Measurements from ENCODE around the gene DCTPP1. TPM values are rescaled to one million over a fixed set of nuclear protein-coding genes. Genes with fewer than 3 reads are reported as not detected.

Gene DCTPP1
- total and polyA plus RNA-seq, 2 donors from 2014 or later: 39.1 to 64.7 TPM

DNA sequence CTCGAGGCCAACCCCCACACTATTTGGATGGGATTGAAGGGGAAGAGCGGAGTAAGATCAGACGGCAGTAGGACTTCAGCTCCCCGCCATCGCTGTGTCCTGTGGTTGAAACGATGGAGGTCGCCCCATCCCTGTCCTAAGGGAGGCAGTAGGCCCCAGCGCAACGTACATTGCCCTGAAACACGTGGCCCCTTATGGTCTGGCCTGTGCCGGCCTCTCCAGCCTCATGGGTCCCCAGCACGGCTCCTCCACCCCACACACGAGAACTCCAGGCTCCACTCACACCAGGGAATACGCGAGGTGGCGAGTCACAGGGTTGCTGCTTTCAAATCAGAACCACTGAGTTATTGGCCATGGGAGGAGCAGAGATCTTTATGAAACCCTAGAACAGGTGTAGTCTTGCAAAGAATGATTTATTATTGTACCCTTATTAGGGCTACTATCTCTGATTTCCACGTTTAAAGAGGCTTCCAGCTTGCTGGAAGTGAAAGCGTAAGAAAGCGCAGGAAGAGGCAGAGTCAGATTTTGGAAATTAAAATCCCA lies 669 bp upstream of the DCTPP1 start:
- intact Hi-C loops (cut with DNase I): no loop called here
- no peaks in the 10 kb centered on the region for H3K9me3 ChIP-seq (ENCODE audit: control insufficient read depth in 2 of 3, insufficient read depth in 1 of 3, low read length in 3 of 3)
- peaks cover 0 to 15% (median 12%) of the 10 kb centered on the region in 3 donors for H3K4me1 ChIP-seq (ENCODE audit: control insufficient read depth in 2 of 3, insufficient read depth in 2 of 3, low read depth in 1 of 3, low read length in 3 of 3)
- FAIRE-seq: no peak
- peaks cover 0 to 3% (median 0%) of the 10 kb centered on the region in 3 donors for H3K36me3 ChIP-seq (ENCODE audit: control insufficient read depth in 2 of 3, insufficient read depth in 3 of 3, low read length in 3 of 3)
- TF ChIP-seq CTCF (IDR thresholded peaks at IDR 0.05; ENCODE audit: borderline replicate concordance, extremely low read depth, insufficient read depth): no peak
- peak overlapping the region; percentile 51 to 68 for H3K27ac ChIP-seq (ENCODE audit: low read depth in 2 of 2, low read length in 2 of 2)
- H3K27me3 ChIP-seq (ENCODE audit: control insufficient read depth, insufficient read depth, low read length): no peaks in the 10 kb centered on the region
- peak overlapping the region in 2 of 3 donors; percentile 24 to 49 for H3K9ac ChIP-seq (ENCODE audit: low read length in 3 of 3)
- peak in 1 of 5 donors; percentile 82 for DNase-seq
- H3K4me3 ChIP-seq (ENCODE audit: low read length in 3 of 3): peak overlapping the region; percentile 49 to 74 (median 56)

DNA sequence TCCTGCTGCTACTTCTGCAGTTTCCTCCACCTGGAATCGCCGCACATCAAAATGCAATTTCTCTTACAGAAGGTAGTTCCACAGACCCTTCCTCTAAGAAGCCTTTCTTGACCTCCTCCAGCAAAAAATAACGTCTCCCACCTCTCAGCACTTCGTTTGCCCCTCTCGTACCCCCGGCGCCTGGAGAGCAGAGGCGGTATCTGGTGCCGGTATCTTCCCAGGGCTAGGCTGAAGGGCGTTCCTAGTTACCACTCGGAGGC lies 482 bp downstream of the DCTPP1 start:
- intact Hi-C loops (cut with DNase I): no loop called here
- DNase-seq: no peak

DNA sequence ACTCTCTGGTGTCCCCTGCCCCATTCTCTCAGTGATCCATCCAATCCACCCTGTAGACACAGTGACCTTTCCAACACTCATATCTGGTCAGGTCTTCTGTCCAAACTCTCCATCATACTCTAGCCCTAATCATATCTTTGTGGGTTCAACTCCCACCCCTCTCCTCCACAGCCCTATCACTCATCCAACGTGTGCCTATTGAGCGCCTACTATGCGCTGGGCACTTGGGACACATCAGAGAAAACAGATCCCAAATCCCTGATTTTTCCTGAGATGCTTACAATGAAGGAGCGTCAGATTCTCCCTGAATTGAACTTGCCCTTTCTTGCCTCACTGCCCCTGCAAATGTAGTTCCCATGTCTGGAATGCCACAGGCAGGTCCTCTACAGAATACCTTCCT lies 1.8 kb downstream of the DCTPP1 start:
- H3K27ac ChIP-seq (ENCODE audit: low read depth in 2 of 2, low read length in 2 of 2): no peak overlapping the region
- intact Hi-C loops (cut with DNase I): no loop called here
- H3K4me3 ChIP-seq (ENCODE audit: low read length in 3 of 3): no peak overlapping the region
- no peaks in the 10 kb centered on the region for H3K9me3 ChIP-seq (ENCODE audit: control insufficient read depth in 2 of 3, insufficient read depth in 1 of 3, low read length in 3 of 3)
- peaks cover 0 to 7% (median 6%) of the 10 kb centered on the region in 3 donors for H3K36me3 ChIP-seq (ENCODE audit: control insufficient read depth in 2 of 3, insufficient read depth in 3 of 3, low read length in 3 of 3)
- DNase-seq (no peak), FAIRE-seq (no peak)
- H3K9ac ChIP-seq (ENCODE audit: low read length in 3 of 3): no peak overlapping the region
- TF ChIP-seq CTCF (IDR thresholded peaks at IDR 0.05; ENCODE audit: borderline replicate concordance, extremely low read depth, insufficient read depth): no peak
- H3K27me3 ChIP-seq (ENCODE audit: control insufficient read depth, insufficient read depth, low read length): no peaks in the 10 kb centered on the region
- H3K4me1 ChIP-seq (ENCODE audit: control insufficient read depth in 2 of 3, insufficient read depth in 2 of 3, low read depth in 1 of 3, low read length in 3 of 3): peaks cover 0 to 15% (median 12%) of the 10 kb centered on the region in 3 donors

More for the DNA sequence above, 482 bp downstream of the DCTPP1 start:
- H3K4me3 ChIP-seq (ENCODE audit: low read length in 3 of 3): peak overlapping the region; percentile 56 to 74 (median 70)
- peak overlapping the region in 1 of 2 donors; percentile 8 for H3K27ac ChIP-seq (ENCODE audit: low read depth in 2 of 2, low read length in 2 of 2)
- no peak for TF ChIP-seq CTCF (IDR thresholded peaks at IDR 0.05; ENCODE audit: borderline replicate concordance, extremely low read depth, insufficient read depth)
- peaks cover 0 to 3% (median 0%) of the 10 kb centered on the region in 3 donors for H3K36me3 ChIP-seq (ENCODE audit: control insufficient read depth in 2 of 3, insufficient read depth in 3 of 3, low read length in 3 of 3)
- peak overlapping the region; percentile 54 to 69 (median 64) for H3K9ac ChIP-seq (ENCODE audit: low read length in 3 of 3)
- peaks cover 0 to 15% (median 12%) of the 10 kb centered on the region in 3 donors for H3K4me1 ChIP-seq (ENCODE audit: control insufficient read depth in 2 of 3, insufficient read depth in 2 of 3, low read depth in 1 of 3, low read length in 3 of 3)
- no peaks in the 10 kb centered on the region for H3K27me3 ChIP-seq (ENCODE audit: control insufficient read depth, insufficient read depth, low read length)
- no peaks in the 10 kb centered on the region for H3K9me3 ChIP-seq (ENCODE audit: control insufficient read depth in 2 of 3, insufficient read depth in 1 of 3, low read length in 3 of 3)
- FAIRE-seq: no peak

DNA sequence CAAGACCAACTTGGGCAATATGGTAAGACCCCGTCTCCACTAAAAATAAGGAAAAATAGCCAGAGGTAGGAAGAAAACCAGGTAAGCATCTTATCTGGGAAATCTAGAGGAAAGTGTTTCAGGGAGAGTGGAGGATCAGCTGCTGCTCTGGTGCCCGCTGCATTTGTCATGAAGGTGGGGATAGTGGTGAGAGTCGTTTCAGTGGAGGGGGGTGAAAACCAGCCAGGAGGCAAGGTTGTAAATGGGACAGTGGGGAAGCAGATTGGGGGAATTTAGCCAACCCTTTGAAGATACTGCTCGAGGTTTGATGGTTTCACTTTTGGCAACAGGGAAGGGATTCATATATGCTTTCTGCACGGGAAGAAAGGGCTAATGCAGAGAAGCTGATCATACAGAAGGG lies 8.8 kb downstream of the DCTPP1 start:
- Histone ChIP-seq H3K9ac (ENCODE audit: low read length in 3 of 3) (no peak overlapping the region), H3K4me3 (ENCODE audit: low read length in 3 of 3) (no peak overlapping the region), H3K9me3 (ENCODE audit: control insufficient read depth in 2 of 3, insufficient read depth in 1 of 3, low read length in 3 of 3) (no peaks in the 10 kb centered on the region), H3K4me1 (ENCODE audit: control insufficient read depth in 2 of 3, insufficient read depth in 2 of 3, low read depth in 1 of 3, low read length in 3 of 3) (peaks cover 0 to 2% (median 0%) of the 10 kb centered on the region in 3 donors), H3K36me3 (ENCODE audit: control insufficient read depth in 2 of 3, insufficient read depth in 3 of 3, low read length in 3 of 3) (peaks cover 2 to 7% (median 3%) of the 10 kb centered on the region in 3 donors), H3K27me3 (ENCODE audit: control insufficient read depth, insufficient read depth, low read length) (no peaks in the 10 kb centered on the region), H3K27ac (ENCODE audit: low read depth in 2 of 2, low read length in 2 of 2) (no peak overlapping the region)
- intact Hi-C loops (cut with DNase I): no loop called here
- FAIRE-seq (no peak), DNase-seq (no peak)
- TF ChIP-seq CTCF (IDR thresholded peaks at IDR 0.05; ENCODE audit: borderline replicate concordance, extremely low read depth, insufficient read depth): no peak

Data from kidney (tissue), 14 donors.